ENCODE results near the gene MYCBP2.
"Not testable (repeated sequence)": the region's sequence is repeated elsewhere in the genome, so short reads cannot be mapped to it uniquely, and the experiment has no call there.

Gene MYCBP2, protein sequence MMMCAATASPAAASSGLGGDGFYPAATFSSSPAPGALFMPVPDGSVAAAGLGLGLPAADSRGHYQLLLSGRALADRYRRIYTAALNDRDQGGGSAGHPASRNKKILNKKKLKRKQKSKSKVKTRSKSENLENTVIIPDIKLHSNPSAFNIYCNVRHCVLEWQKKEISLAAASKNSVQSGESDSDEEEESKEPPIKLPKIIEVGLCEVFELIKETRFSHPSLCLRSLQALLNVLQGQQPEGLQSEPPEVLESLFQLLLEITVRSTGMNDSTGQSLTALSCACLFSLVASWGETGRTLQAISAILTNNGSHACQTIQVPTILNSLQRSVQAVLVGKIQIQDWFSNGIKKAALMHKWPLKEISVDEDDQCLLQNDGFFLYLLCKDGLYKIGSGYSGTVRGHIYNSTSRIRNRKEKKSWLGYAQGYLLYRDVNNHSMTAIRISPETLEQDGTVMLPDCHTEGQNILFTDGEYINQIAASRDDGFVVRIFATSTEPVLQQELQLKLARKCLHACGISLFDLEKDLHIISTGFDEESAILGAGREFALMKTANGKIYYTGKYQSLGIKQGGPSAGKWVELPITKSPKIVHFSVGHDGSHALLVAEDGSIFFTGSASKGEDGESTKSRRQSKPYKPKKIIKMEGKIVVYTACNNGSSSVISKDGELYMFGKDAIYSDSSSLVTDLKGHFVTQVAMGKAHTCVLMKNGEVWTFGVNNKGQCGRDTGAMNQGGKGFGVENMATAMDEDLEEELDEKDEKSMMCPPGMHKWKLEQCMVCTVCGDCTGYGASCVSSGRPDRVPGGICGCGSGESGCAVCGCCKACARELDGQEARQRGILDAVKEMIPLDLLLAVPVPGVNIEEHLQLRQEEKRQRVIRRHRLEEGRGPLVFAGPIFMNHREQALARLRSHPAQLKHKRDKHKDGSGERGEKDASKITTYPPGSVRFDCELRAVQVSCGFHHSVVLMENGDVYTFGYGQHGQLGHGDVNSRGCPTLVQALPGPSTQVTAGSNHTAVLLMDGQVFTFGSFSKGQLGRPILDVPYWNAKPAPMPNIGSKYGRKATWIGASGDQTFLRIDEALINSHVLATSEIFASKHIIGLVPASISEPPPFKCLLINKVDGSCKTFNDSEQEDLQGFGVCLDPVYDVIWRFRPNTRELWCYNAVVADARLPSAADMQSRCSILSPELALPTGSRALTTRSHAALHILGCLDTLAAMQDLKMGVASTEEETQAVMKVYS (N-terminal part only)

DNA sequence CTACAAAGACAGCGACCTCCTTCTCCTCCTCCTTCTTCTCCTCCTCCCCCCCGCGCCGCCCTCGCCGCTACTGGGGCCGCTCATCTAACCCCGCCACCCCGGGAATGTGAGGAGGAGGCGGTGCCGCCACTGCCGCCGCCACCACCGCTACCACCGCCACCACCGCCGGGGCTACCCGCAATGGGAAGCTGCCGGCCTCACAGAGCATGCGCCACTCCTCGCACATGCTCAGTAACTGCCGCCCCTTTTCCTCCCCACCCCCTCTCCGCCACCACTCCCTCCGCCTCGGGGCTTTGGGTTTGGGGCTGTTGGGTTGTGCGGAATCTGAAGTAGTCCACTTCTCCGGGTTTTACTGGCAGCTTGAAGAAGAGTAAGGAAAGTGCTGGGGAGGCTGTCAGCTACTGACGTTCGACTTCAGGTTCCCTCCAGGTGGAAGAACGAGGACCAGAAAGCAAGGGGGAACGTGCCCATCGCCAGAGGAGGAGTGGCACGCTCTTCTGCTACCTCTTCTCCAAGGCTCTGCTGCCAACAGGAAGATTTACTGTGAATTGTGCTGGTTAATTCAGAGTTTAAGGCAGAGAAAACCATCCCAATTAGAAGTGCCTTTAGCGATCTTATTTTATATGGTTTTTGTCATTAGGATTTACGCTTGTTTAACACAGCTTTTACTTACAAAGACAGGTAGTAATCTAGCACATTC is at the start of gene MYCBP2:
Gene MYCBP2 (minus strand): TSS at position 190 of the 700 bp plus-strand sequence. CDS start 319 bp downstream, outside the sequence.
- DNase-seq, result peak; percentile 87

DNA sequence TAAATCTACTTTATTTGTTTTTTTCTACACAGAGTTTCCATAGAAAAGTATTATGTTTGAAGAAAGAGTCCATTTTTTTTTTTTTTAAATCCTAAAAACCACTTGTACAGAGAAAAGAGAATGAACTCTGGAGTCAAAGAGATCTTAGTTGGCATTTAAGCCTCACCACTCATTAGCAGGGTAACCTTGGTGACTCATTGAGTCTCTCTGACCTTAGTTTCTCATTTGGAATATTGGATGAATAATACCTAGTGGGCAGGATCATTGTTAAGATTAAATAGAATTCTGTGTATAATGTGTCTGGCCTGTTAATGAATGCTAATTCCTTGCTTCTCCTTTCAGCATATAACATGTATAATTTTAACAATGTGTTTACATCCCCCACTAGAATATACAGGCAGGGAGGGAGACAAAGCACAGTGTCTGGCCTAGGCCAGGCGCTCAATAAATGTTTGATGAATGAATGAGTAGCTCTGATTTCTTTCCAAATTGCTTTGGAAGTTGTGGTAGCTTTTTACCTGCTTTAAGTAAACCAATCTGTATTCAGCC is 48.7 kb upstream of the MYCBP2 start:
- no peak for DNase-seq

- no peak for DNase-seq
Measured at GRCh38 chr13:77374786-77375185, 47.9 kb upstream of the MYCBP2 start.

GRCh38 chr13:77374339-77374738 is 47.4 kb upstream of the MYCBP2 start:
- no peak for DNase-seq

DNA sequence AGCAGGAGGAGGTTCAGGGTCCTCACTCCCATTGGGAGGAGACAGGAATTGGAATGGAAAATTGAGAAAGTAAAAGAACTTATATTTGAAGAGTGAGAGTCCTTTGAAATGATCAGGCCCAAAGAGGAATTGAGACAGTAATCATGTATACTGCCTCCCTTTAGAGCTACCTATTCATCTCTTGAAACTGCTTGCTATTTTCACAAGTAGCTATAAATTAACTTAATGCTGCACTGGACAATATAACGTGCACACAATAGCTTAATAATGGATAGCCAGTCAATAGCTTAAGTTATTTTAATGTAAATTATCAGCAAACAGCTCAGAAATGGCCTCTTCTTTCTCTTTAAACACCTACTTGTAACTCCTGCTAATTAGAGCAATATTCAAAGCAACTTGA is 46.6 kb upstream of the MYCBP2 start:
- no peak for DNase-seq

GRCh38 chr13:77372275-77372674 is 45.4 kb upstream of the MYCBP2 start:
- DNase-seq, result no peak

DNA sequence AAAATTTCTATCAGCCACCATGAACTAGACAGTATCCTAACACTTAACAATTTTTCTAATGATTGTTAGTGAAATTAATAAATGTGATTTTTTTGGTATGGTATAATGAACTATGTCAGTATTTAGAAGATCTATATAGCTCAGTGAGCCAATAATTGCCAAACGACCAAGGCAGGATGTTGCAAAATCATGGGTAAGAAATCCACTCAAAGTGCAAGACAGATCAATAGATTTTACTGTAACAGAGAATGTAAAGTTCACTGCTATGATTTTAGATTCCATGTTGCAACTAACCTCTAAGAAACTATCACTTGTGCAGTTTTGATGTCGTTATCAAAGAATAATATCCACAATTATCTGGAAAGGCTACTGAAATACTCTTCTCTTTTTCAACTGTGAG is 44.0 kb upstream of the MYCBP2 start:
- no peak for DNase-seq

- no peak for DNase-seq
Measured at GRCh38 chr13:77362166-77362565, 35.3 kb upstream of the MYCBP2 start.

DNA sequence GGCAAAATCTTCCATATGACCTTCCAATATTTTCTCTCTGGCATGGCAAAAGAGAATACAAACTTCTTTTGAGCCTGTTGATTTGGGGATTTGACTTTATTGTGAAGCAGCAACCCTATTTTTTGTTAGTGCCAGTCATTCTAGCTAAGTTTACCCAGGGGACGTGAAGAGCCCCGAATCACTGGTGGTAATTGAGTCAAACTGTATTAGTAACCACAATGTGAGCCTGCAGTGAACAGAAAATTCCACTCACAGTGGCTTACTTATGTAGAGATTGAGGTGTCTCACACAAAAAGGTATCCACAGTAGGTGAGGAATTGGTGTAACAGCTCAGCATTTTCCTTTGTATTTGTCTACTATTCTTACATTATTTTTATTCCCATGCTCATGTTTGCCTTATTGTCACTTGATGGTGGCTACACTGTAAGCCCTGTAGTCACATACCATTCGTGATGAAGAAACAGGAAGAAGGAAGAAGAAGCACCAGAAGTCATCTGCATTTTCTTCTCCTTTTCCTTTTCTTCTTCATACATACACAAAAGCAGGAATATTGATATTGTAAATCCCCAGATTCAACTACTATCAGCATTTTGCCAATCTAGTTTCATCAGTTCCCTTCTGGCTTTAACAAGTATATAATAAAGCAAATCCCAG is 33.3 kb upstream of the MYCBP2 start:
- no peak for DNase-seq

DNA sequence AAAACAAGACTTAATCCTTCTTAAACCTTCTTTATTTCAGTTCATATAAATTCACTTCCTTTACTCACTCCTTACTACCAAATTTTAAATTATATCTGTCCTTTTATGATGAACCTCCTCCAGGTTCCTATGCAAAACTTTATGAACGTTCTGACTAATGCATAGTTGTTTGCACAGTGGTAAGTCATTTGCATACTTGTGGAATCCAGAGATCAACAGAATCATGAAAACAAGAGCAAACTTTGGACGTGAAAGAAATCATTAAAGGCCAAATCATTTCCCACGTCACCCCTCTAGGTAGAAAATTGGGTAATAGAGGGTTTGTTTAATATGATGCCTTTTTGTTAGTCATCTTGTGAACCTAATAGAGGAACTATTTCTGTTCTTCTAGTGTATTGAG is 32.3 kb upstream of the MYCBP2 start:
- no peak for DNase-seq

- no peak for DNase-seq
Measured at GRCh38 chr13:77358001-77358400, 31.1 kb upstream of the MYCBP2 start.

GRCh38 chr13:77356155-77356554 is 29.3 kb upstream of the MYCBP2 start:
- DNase-seq, result no peak

- DNase-seq, result no peak
Measured at GRCh38 chr13:77353995-77354394, 27.1 kb upstream of the MYCBP2 start.

GRCh38 chr13:77351315-77351714 is 24.4 kb upstream of the MYCBP2 start:
- no peak for DNase-seq

GRCh38 chr13:77350811-77351210 is 23.9 kb upstream of the MYCBP2 start:
- no peak for DNase-seq

- DNase-seq, result no peak
Measured at GRCh38 chr13:77349365-77349764, 22.5 kb upstream of the MYCBP2 start.

DNA sequence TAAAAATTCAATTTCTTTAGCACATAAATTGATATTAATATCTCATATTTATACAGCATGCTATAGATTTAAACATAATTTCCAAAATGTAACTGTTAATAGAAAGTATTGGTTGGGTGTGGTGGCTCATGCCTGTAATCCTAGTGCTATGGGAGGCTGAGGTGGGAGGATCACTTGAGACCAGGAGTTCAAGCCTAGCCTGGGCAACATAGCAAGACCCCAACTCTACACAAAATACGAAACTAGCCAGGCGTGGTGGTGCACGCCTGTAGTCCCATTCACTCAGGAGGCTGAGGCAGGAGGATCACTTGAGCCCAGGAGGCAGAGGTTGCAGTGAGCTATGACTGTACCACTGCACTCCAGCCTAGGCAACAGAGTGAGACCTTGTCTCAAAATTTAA is 20.5 kb upstream of the MYCBP2 start:
- not testable (repeated sequence) for DNase-seq

GRCh38 chr13:77345150-77345780 is 18.4 kb upstream of the MYCBP2 start:
- no peak for DNase-seq

DNA sequence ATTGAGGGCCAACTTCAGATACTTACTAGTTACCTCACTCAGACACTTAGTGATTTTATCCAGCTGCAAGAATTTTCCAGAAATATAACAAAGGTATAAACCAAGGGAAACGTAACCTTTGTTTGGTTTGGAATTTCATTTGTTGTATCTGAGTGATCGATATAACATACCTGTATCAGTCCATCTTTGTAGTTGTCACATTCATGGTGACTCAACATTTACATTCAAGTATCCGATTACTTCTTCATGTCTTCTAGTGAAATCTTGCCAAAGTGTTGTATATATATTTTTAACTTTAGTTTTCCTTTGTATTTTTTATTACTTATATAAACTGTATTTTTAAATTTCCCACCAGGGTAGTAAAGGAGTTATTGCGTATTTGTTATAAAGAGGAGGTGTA is 16.9 kb upstream of the MYCBP2 start:
- no peak for DNase-seq

DNA sequence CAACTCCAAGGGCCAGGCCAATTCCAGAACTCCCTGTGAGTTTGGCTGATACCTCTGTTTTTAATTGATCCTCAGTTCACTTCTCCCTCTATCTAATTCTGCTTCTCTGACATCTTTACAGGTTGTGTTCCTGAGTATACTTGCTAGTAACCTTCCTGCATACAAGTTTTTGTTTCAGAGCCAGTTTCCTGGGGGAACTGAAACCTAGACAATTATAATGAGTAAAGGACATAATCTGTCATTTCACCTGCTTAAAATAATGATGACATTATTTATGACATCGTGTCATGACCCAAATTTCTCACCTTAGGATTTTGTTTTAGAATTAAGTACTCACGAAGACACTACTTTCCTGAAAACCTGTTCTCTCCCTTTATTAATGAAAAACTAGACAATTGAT is 12.5 kb upstream of the MYCBP2 start:
- DNase-seq, result no peak

DNA sequence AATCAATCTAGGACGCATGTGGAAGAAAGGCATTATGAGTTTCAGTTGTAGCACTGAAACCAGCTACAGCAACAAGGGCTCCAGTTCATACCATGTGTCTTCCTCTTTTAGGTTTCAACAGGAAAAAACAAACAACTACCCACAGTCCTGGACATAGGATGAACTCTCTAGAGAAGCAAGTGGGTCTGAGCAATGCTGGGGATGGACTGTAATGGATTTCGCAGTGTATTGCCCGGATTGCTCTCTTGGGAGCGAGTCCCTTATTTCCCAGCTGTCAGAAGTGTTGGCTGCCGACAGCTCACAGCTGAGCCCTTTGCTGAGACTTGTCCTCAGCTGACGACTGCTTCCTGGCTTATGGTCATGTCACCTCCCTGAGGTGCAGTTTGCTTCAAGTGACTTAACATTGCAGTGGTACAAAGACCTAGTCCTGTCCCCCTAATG is 12.1 kb upstream of the MYCBP2 start:
- no peak for DNase-seq
